CD4-positive, alpha-beta T cell treated with Interleukin-6 at 100 ng/mL for 8 hours (primary cell): ENCODE results near the gene CFAP77.

Source experiments
- DNase-seq: peaks from one replicate; pipeline ENCODE4 v3.0.0-alpha.2; 2020; ENCODE audit warnings: mixed read lengths, low spot score

The CFAP77 gene

GRCh38 chr9:132517815-132518550 lies 108.0 kb downstream of the CFAP77 start:
- DNase-seq, result no peak

GRCh38 chr9:132518626-132519025 lies 108.6 kb downstream of the CFAP77 start:
- DNase-seq, result no peak

DNA sequence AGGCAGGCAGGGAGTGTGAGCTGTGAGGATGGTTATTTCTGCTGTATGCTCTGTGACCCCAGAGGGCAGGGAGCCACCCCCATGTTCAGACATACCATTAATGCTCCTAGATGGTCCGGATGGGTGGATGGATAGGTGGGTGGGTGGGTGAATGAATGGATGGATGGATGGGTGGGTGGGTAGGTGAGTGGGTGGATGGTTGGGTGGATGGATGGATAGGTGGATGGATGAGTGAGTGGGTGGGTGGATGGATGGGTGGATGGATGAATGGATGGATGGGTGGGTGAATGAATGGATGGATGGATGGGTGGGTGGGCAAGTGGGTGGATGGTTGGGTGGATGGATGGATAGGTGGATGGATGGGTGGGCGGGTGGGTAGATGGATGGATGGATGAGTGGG lies 109.0 kb downstream of the CFAP77 start:
- no peak for DNase-seq

DNA sequence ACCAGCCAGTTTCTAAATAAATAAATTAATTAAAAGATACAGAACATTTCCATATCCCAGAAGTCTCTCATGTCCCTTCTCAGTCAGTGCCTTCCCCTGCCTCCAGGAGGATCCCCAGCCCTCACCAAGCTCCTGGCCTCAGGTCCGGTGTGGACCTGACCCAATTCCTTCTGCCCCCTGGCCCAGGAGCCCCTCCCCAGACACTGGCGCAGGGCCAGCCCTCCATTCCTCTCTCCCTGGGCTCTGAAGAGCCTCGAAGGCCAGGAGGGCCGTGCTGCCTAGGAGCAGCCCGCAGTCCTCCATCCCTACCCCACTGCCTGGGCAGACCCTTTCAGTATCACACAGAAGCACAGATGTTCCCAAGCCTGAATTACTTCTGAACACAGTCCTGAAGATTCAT lies 110.6 kb downstream of the CFAP77 start:
- DNase-seq, result no peak

DNA sequence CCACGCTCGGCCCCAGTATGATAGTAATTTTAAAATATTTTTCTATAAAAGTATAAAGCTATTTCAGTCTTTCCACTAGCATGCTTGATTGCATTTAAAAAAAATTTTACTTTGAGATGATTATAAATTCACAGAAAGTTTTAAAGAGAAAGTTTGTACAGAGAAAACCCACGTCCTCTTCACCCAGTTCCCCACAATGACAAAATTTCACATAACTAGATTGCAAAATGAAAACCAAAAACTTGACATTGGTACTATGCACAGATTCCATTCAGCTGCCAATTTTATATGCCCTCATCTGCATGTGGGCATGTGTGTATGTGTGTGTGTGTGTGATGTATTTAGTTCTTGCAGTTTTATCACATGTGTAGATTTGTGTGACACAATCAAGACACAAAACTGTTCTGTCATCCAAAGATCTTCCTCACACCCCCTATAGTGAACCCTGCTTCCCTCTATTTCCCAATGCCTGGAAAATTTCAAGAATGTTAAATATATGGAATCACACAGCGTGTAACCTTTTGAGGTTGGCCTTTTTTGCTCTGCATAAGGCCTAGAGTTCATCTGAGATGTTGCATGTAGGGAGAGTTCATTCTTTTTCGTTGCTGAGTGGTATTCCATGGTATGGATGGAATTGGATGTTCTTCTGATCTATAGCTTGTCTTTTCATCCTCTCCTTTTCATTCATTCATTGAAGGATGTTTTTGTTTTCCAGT lies 115.5 kb downstream of the CFAP77 start:
- DNase-seq, result no peak

GRCh38 chr9:132531195-132531594 lies 121.2 kb downstream of the CFAP77 start:
- no peak for DNase-seq

DNA sequence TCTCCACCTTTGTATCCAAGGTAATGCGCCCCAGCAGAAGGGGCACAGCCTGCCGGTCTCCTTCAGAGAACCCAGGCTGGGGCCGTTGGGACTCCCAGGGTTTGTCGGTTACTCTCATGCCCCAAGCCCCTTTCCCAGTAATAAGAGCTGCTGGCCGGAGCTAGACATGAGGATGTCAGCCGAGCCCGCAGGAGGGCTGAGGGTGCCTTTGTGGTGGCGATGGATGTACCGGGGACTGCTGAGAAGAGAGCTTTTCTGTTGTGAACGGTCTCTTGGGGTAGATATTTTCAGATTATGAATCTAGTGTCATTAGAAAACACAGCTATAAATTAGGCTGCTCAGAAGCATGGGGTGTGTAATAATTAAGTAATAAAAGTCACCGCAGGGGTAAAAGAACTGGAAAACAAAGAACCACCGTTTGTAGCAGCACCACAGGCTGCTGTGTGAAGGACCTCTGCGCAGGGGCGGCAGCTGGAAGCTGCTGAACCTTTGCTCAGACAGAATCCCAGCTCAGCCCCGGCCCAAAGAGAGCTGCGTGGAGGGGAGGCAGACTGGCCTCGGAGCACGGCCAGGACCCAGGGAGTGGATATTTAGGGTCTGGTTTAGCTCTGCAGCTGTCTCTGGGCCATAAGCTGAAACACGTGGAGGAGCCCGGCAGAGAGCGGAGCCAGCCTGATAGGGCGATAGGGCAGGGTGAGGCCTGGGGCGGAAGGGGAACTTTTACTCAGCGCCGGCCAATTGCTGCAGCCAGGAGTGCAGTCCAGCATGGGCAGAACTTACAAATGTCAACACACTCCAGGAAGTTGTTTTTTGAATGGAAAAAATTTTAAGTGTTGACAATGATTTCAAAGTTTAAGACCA lies 121.9 kb downstream of the CFAP77 start:
- DNase-seq, result no peak

- DNase-seq, result no peak
These were observed 124.8 kb downstream of the CFAP77 start for GRCh38 chr9:132534832-132535231.

DNA sequence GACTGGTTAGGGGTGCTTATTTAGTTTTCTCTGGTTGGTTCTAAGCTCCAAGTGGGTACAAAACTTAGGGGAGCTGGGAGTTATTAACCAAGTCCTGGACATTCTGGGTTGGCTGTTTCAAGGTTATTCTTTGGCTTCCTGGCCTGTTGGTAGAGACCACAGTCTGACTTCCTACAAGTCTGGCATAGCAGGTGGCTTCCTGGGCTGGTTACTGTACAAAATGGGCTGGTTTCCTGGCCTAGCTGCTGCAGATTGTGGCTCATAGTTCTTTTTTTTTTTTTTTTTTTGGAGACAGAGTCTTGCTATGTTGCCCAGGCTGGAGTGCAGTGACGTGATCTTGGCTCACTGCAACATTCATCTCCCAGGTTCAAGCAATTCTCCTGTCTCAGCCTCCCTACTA lies 126.1 kb downstream of the CFAP77 start:
- DNase-seq, result no peak

DNA sequence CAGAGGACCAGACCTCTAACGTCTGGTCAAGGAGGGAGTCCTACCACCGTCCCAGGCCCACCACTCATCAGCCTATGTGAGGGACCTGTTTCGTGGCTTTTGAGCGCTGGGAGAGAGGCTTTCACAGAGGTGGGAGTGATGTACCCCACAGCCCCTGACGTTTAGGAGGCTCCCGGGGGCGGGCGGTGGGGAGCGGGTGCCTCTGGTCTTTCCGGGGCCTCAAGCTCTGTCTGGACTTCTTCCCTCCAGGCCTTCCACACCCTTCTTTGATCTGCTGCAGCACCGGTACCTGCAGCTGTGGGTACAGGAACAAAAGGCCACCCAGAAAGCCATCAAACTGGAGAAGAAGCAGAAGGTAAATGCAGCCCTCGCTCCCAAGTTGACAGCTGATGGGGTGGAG lies 127.3 kb downstream of the CFAP77 start:
- no peak for DNase-seq

- no peak for DNase-seq
These were observed 128.1 kb downstream of the CFAP77 start for GRCh38 chr9:132538071-132538470.

DNA sequence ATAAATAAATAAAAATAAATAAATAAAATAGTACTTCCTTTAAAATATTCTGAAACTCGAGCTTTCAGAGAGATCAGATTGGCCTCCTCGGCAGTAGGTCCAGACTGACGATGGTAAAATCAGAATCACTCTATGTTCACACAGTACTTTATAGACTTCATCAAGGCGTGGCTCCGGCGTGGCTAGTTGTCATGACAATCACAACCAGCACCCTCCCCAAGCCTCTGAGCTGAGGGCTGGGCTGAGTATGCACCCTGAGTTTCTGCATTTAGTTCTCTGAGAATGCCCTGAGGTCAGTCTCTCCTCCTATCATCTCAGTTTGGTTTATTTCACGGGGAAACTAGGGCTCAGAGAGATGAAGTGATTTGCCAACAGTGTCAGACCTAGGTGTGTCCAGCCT lies 129.1 kb downstream of the CFAP77 start:
- DNase-seq, result no peak

GRCh38 chr9:132541051-132541450 lies 131.0 kb downstream of the CFAP77 start:
- no peak for DNase-seq

- no peak for DNase-seq
These were observed 132.1 kb downstream of the CFAP77 start for GRCh38 chr9:132541870-132542830.

GRCh38 chr9:132543251-132543650 lies 133.2 kb downstream of the CFAP77 start:
- no peak for DNase-seq

DNA sequence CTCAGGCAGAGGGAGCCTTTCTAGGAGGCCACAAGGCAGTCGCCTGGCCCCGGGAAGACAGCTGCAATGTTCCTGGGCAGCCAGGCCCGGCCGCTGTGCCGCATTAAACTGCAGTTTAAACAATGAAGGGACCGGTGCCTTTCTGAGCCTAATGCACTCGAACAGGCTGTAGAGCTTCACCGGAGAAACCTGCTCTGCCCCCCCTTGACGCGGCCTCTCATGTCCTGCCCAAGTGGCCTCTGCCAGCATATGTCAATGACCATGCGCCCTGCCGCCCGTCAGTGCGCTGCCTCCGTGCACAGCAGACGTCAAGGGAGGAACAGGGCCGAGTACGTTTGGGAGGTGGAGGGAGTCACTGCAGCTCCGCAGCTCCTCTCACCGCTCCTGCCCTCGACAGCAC lies 133.9 kb downstream of the CFAP77 start:
- DNase-seq, result no peak

GRCh38 chr9:132545578-132545977 lies 135.6 kb downstream of the CFAP77 start:
- no peak for DNase-seq

- DNase-seq, result no peak
These were observed 136.4 kb downstream of the CFAP77 start for GRCh38 chr9:132546148-132547051.

DNA sequence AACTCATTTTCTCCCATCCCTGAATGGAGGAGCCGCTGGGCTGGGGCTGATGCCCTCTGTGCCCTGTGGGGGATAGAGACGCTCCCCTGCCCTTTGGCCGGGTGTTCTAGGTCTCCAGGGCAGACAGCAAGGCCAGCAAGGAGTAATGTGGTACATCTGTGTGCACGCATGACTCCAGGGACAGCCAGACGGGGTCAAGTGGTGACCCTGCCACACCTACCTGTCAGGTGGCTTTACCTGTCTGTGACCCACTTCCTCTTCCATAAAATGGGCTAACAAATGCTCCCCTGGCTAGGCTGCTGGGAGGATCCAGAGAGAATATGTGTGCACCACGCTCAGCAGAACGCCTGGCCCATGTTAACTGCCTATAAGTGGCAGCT lies 137.0 kb downstream of the CFAP77 start:
- DNase-seq, result no peak

- DNase-seq, result no peak
These were observed 137.4 kb downstream of the CFAP77 start for GRCh38 chr9:132547436-132547835.
